ENCODE measurements around the gene PIGU.

PIGU gene

GRCh38 chr20:34578025-34578424 is 98.9 kb downstream of the PIGU start:
- DNase-seq, result no peak

GRCh38 chr20:34577061-34577460 is 99.8 kb downstream of the PIGU start:
- no peak for DNase-seq

- no peak for DNase-seq
Observed at GRCh38 chr20:34575756-34576155, 101.1 kb downstream of the PIGU start.

- no peak for DNase-seq
Observed at GRCh38 chr20:34575271-34575670, 101.6 kb downstream of the PIGU start.

- DNase-seq, result no peak
Observed at GRCh38 chr20:34574861-34575260, 102.0 kb downstream of the PIGU start.

- DNase-seq, result no peak
Observed at GRCh38 chr20:34574426-34574825, 102.5 kb downstream of the PIGU start.

- no peak for DNase-seq
Observed at GRCh38 chr20:34573541-34574300, 103.2 kb downstream of the PIGU start.

GRCh38 chr20:34571753-34572152 is 105.1 kb downstream of the PIGU start:
- no peak for DNase-seq

GRCh38 chr20:34570859-34571306 is 106.0 kb downstream of the PIGU start:
- no peak for DNase-seq

GRCh38 chr20:34569598-34569997 is 107.3 kb downstream of the PIGU start:
- DNase-seq, result no peak

- no peak for DNase-seq
Observed at GRCh38 chr20:34567892-34568865, 108.7 kb downstream of the PIGU start.

- DNase-seq, result no peak
Observed at GRCh38 chr20:34566978-34567891, 109.7 kb downstream of the PIGU start.

GRCh38 chr20:34564833-34565232 is 112.1 kb downstream of the PIGU start:
- DNase-seq, result no peak

GRCh38 chr20:34562641-34563040 is 114.3 kb downstream of the PIGU start:
- peak; percentile 33 for DNase-seq

GRCh38 chr20:34561661-34562060 is 115.2 kb downstream of the PIGU start:
- DNase-seq, result no peak

GRCh38 chr20:34560614-34561013 is 116.3 kb downstream of the PIGU start:
- no peak for DNase-seq

- DNase-seq, result no peak
Observed at GRCh38 chr20:34560141-34560523, 116.8 kb downstream of the PIGU start.

- DNase-seq, result no peak
Observed at GRCh38 chr20:34559311-34560140, 117.4 kb downstream of the PIGU start.

- DNase-seq, result peak; percentile 65
Observed at GRCh38 chr20:34558320-34559218, 118.3 kb downstream of the PIGU start, which contains the start of gene MAP1LC3A. Gene MAP1LC3A, plus strand, starts transcription at chr20:34558718. Its CDS starts 151 bp downstream, at chr20:34558869.

GRCh38 chr20:34557936-34558319 is 119.0 kb downstream of the PIGU start:
- DNase-seq, result no peak

Measured in DMS 273 treated with DMSO at 0.1 percent for 48 hours (cell line).